GM21360 (cell line): ENCODE data around the gene RBM3.

Experiments
- ATAC-seq: cut with Tn5 transposase; IDR thresholded peaks from one replicate; pipeline ENCODE4 v1.9.1; 2021; ENCODE audit warnings: mild to moderate bottlenecking, moderate library complexity; ENCODE audit not compliant: unreplicated experiment

The RBM3 gene

GRCh38 chrX:48617542-48618340, 43.5 kb downstream of the RBM3 start:
- no peak for ATAC-seq

DNA sequence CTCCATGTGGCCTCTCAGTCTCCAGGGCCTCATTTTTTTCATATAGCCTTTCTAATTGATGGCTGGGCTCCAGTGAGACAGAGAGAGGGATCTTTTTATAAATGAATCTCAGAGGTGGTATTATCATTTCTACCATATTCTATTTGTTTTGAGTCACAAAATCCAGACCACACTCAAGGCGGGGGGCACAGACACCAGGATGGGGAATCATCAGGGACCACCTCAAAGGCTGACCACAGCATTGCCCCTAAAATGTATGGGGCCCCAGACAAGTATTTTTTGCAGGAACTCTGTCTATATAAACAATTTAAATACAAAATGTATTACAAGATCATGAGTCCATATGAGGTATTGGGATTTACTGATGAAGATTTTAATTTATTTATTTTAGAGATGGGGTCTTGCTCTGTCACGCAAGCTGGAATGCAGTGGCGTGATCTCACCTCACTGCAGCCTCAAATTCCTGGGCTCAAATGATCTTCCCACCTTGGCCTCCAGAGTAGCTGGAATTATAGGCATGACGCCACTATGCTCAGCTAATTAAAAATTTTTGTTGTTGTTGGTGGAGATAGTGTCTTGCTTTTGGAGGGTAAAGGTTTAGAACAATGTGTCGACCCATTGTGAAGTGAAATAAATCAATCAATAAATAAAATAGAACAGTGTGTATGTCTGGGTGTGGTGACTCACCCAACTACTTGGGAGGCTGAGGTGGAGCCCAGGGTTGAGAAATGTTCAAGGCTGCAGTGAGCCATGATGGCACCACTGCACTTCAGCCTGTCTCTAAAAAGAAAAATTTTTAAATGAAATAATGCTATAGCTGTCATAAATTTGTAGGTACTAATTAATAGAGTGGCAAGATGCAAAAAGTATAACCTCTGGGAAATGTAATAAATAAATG, 52.4 kb downstream of the RBM3 start:
- no peak for ATAC-seq
